GM12872 (cell line): ENCODE data around the gene GOLGA3.

Experiments
- TF ChIP-seq, protein P1 (sequence below): IDR thresholded peaks from 3 replicates; pipeline ENCODE4 v1.5.1; 2011; ENCODE audit warnings: low read depth, mild to moderate bottlenecking, low read length, moderate library complexity; ENCODE audit not compliant: insufficient read depth

The GOLGA3 gene

GRCh38 chr12:132801741-132802140 is 26.9 kb downstream of the GOLGA3 start:
- TF ChIP-seq, protein P1, sequence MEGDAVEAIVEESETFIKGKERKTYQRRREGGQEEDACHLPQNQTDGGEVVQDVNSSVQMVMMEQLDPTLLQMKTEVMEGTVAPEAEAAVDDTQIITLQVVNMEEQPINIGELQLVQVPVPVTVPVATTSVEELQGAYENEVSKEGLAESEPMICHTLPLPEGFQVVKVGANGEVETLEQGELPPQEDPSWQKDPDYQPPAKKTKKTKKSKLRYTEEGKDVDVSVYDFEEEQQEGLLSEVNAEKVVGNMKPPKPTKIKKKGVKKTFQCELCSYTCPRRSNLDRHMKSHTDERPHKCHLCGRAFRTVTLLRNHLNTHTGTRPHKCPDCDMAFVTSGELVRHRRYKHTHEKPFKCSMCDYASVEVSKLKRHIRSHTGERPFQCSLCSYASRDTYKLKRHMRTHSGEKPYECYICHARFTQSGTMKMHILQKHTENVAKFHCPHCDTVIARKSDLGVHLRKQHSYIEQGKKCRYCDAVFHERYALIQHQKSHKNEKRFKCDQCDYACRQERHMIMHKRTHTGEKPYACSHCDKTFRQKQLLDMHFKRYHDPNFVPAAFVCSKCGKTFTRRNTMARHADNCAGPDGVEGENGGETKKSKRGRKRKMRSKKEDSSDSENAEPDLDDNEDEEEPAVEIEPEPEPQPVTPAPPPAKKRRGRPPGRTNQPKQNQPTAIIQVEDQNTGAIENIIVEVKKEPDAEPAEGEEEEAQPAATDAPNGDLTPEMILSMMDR: no peak

GRCh38 chr12:132798836-132799235 is 29.8 kb downstream of the GOLGA3 start:
- TF ChIP-seq, protein P1: no peak

GRCh38 chr12:132797820-132798570 is 30.7 kb downstream of the GOLGA3 start:
- TF ChIP-seq, protein P1: no peak

DNA sequence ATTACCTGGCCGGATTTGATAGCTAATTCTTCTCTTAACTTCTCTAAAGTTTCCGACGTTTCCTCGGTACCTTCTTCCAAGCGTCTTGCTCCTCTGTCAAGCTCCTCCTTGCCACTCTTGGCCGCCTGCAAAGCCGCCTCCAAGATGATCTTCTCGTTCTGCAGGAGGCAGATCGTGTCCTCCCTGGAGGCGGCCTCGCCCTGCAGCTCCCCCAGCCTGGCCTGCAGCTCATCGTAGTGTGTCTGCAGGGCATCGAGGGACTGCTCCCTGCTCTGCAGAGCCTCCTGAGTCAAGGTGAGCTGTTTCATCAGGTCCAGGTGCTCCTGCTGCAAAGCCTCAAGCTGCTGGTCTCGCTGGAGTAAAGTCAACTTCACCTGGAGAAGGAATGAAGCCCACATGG is 32.8 kb downstream of the GOLGA3 start:
- TF ChIP-seq, protein P1: no peak

GRCh38 chr12:132789099-132789471 is 39.6 kb downstream of the GOLGA3 start:
- TF ChIP-seq, protein P1: no peak

DNA sequence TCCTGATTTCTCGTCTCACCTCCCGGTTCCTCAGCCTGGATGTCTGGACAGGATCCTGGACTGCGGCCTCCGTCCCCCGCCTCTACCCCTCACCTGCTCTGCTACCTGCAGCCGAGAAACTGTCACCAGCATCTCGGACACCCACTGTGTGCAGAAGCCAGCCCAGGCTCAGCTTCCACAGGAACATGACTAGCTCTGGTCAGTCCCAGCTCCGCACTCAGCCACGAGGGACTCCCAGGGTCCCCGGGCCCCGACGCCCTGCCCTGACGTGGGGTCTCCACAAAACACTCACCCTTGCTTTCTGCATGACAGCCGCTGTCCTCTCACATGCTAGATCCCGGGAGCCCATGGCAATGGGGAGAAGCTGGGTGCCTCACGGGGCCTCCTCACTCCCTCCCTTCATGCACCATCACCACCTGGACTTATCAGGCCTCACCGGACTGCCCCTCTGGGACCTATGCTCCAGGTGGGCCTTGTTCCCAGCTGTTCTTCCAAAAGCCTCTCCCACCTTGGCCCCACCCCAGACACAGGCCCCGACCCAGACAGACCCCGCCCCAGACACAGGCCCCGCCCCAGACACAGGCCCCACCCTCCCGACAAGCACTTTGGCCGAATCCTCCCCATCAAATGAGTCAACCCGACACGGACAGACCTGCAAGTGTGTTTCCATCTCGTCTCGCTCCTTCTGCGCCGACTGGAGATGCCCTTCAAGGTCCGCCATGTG is 40.1 kb downstream of the GOLGA3 start:
- TF ChIP-seq, protein P1: no peak

GRCh38 chr12:132787877-132788276 is 40.8 kb downstream of the GOLGA3 start:
- TF ChIP-seq, protein P1: no peak
